Stomach smooth muscle (tissue), 2 donors: ENCODE results near the gene SIRT7.

Experiments
- H3K27ac ChIP-seq: one replicate; pipeline ENCODE4 v1.7.0; 2013; ENCODE audit warnings: mild to moderate bottlenecking, low read length, inconsistent platforms
- H3K27me3 ChIP-seq, 2 donors: one replicate each; pipeline ENCODE4 v1.7.0; 2013; ENCODE audit warnings: low read length in 2 of 2; ENCODE audit not compliant: insufficient read depth in 2 of 2, control insufficient read depth in 1 of 2
- H3K36me3 ChIP-seq, 2 donors: one replicate each; pipeline ENCODE4 v1.7.0; 2013; ENCODE audit warnings: low read length in 2 of 2; ENCODE audit not compliant: control insufficient read depth in 2 of 2, insufficient read depth in 2 of 2
- H3K4me1 ChIP-seq: one replicate; pipeline ENCODE4 v1.7.0; 2013; ENCODE audit warnings: low read length; ENCODE audit not compliant: control insufficient read depth, insufficient read depth
- H3K4me3 ChIP-seq, 2 donors: one replicate each; pipeline ENCODE4 v1.7.0; 2013; ENCODE audit warnings: low read length in 2 of 2
- H3K9ac ChIP-seq, 2 donors: one replicate each; pipeline ENCODE4 v1.7.0; 2013; ENCODE audit warnings: low read length in 2 of 2, mild to moderate bottlenecking in 1 of 2
- H3K9me3 ChIP-seq, 2 donors: one replicate each; pipeline ENCODE4 v1.7.0; 2013; ENCODE audit warnings: low read length in 2 of 2; ENCODE audit not compliant: control insufficient read depth in 2 of 2
- donor health status: healthy.
- donor health status: Pancreatic carcinoma.

Gene SIRT7

GRCh38 chr17:81952792-81953228 lies 34.8 kb upstream of the SIRT7 start:
- Histone ChIP-seq H3K9me3 (no peaks in the 10 kb centered on the region), H3K4me1 (no peaks in the 10 kb centered on the region), H3K9ac (no peak overlapping the region), H3K4me3 (no peak overlapping the region), H3K27me3 (peaks cover 12 to 13% of the 10 kb centered on the region in 2 donors), H3K36me3 (no peaks in the 10 kb centered on the region), H3K27ac (no peak overlapping the region)

GRCh38 chr17:81951785-81952684 lies 34.1 kb upstream of the SIRT7 start:
- Histone ChIP-seq H3K9ac (no peak overlapping the region), H3K27ac (no peak overlapping the region), H3K9me3 (no peaks in the 10 kb centered on the region), H3K4me3 (no peak overlapping the region), H3K27me3 (peaks cover 7 to 8% of the 10 kb centered on the region in 2 donors), H3K4me1 (no peaks in the 10 kb centered on the region), H3K36me3 (no peaks in the 10 kb centered on the region)

- Histone ChIP-seq H3K4me3 (no peak overlapping the region), H3K27me3 (peaks cover 0 to 3% of the 10 kb centered on the region in 2 donors), H3K36me3 (no peaks in the 10 kb centered on the region), H3K4me1 (no peaks in the 10 kb centered on the region), H3K9ac (no peak overlapping the region), H3K27ac (no peak overlapping the region), H3K9me3 (no peaks in the 10 kb centered on the region)
These were observed 32.5 kb upstream of the SIRT7 start for GRCh38 chr17:81950501-81950900.

GRCh38 chr17:81948635-81949378 lies 30.8 kb upstream of the SIRT7 start:
- no peaks in the 10 kb centered on the region for H3K36me3 ChIP-seq
- no peaks in the 10 kb centered on the region for H3K9me3 ChIP-seq
- H3K27ac ChIP-seq, result no peak overlapping the region
- no peaks in the 10 kb centered on the region for H3K4me1 ChIP-seq
- peaks cover 0 to 6% of the 10 kb centered on the region in 2 donors for H3K27me3 ChIP-seq
- no peak overlapping the region for H3K4me3 ChIP-seq
- H3K9ac ChIP-seq, result no peak overlapping the region

GRCh38 chr17:81947189-81947588 lies 29.2 kb upstream of the SIRT7 start, which contains the start of gene MYADML2:
MYADML2 (minus strand) TSS chr17:81947233; CDS start chr17:81941741, 5,492 bp downstream.
- no peak within 1 kb of the TSS for H3K4me3 ChIP-seq
- no peaks in the 10 kb centered on the region for H3K36me3 ChIP-seq
- no peaks in the 10 kb centered on the region for H3K9me3 ChIP-seq
- H3K4me1 ChIP-seq, result no peaks in the 10 kb centered on the region
- no peak within 1 kb of the TSS for H3K27ac ChIP-seq
- no peak within 1 kb of the TSS for H3K9ac ChIP-seq
- H3K27me3 ChIP-seq, result peaks cover 2 to 5% of the 10 kb centered on the region in 2 donors

- Histone ChIP-seq H3K4me3 (no peak overlapping the region), H3K4me1 (peaks cover 4% of the 10 kb centered on the region), H3K9me3 (no peaks in the 10 kb centered on the region), H3K27me3 (peaks cover 9 to 17% of the 10 kb centered on the region in 2 donors), H3K9ac (no peak overlapping the region), H3K27ac (no peak overlapping the region), H3K36me3 (no peaks in the 10 kb centered on the region)
These were observed 26.9 kb upstream of the SIRT7 start for GRCh38 chr17:81944858-81945257.

- H3K36me3 ChIP-seq, result no peaks in the 10 kb centered on the region
- no peak overlapping the region for H3K9ac ChIP-seq
- H3K27ac ChIP-seq, result no peak overlapping the region
- H3K27me3 ChIP-seq, result peaks cover 9 to 17% of the 10 kb centered on the region in 2 donors
- H3K9me3 ChIP-seq, result no peaks in the 10 kb centered on the region
- H3K4me3 ChIP-seq, result no peak overlapping the region
- peaks cover 8% of the 10 kb centered on the region for H3K4me1 ChIP-seq
These were observed 24.2 kb upstream of the SIRT7 start for GRCh38 chr17:81942167-81942553.

- Histone ChIP-seq H3K9ac (no peak overlapping the region), H3K36me3 (no peaks in the 10 kb centered on the region), H3K27ac (no peak overlapping the region), H3K9me3 (no peaks in the 10 kb centered on the region), H3K4me3 (no peak overlapping the region), H3K27me3 (peaks cover 9 to 17% of the 10 kb centered on the region in 2 donors), H3K4me1 (peaks cover 12% of the 10 kb centered on the region)
These were observed 23.6 kb upstream of the SIRT7 start for GRCh38 chr17:81941484-81942166.

GRCh38 chr17:81940538-81941483 lies 22.8 kb upstream of the SIRT7 start:
- no peak overlapping the region for H3K9ac ChIP-seq
- peaks cover 9 to 17% of the 10 kb centered on the region in 2 donors for H3K27me3 ChIP-seq
- H3K9me3 ChIP-seq, result no peaks in the 10 kb centered on the region
- H3K27ac ChIP-seq, result no peak overlapping the region
- peaks cover 16% of the 10 kb centered on the region for H3K4me1 ChIP-seq
- H3K4me3 ChIP-seq, result no peak overlapping the region
- H3K36me3 ChIP-seq, result no peaks in the 10 kb centered on the region
